Naive B cell (primary cell): Measurements from ENCODE around the gene GLG1. TPM values are rescaled to one million over a fixed set of nuclear protein-coding genes. Genes with fewer than 3 reads are reported as not detected.
A peak's percentile ranks its signal among the peaks of the same experiment; 100 is the strongest.

ENCODE experiments used
- ATAC-seq, 2 donors: fragments of 150-1000 bp; cut with Tn5 transposase; 2 replicates each; pipeline ENCODE4 v1.10.0; 2021; ENCODE audit warnings: low read depth in 2 of 2, mild to moderate bottlenecking in 2 of 2, moderate library complexity in 2 of 2
- DNase-seq: peaks from one replicate; pipeline ENCODE4 v3.0.0; 2022
- H3K27ac Mint-ChIP-seq, 6 donors: one replicate each; pipeline ENCODE4 v1.8.0; 2020 to 2022; ENCODE audit warnings: mild to moderate bottlenecking in 6 of 6, mixed read lengths in 6 of 6, moderate library complexity in 5 of 6, inconsistent platforms in 2 of 6
- H3K27me3 Mint-ChIP-seq, 3 donors: one replicate each; pipeline ENCODE4 v1.8.0; 2021 to 2022; ENCODE audit warnings: mixed read lengths in 3 of 3, mild to moderate bottlenecking in 1 of 3
- H3K36me3 Mint-ChIP-seq, 2 donors: one replicate each; pipeline ENCODE4 v1.8.0; 2020 to 2022; ENCODE audit warnings: mixed read lengths in 2 of 2, inconsistent platforms in 1 of 2, mild to moderate bottlenecking in 1 of 2
- H3K4me1 Mint-ChIP-seq, 3 donors: one replicate each; pipeline ENCODE4 v1.8.0; 2020 to 2022; ENCODE audit warnings: mixed read lengths in 3 of 3, inconsistent platforms in 1 of 3, mild to moderate bottlenecking in 1 of 3, moderate library complexity in 1 of 3
- H3K4me3 Mint-ChIP-seq, 8 donors: one replicate each; pipeline ENCODE4 v1.8.0; 2020 to 2022; ENCODE audit warnings: mild to moderate bottlenecking in 8 of 8, mixed read lengths in 8 of 8, moderate library complexity in 8 of 8, inconsistent platforms in 2 of 8
- H3K9me3 Mint-ChIP-seq, 7 donors: one replicate each; pipeline ENCODE4 v1.8.0; 2020 to 2022; ENCODE audit warnings: mixed read lengths in 7 of 7, mild to moderate bottlenecking in 5 of 7, inconsistent platforms in 2 of 7, moderate library complexity in 1 of 7
- polyA plus RNA-seq, 6 donors: library from polyadenylated mRNA; unstranded; fragments of 300-500 nt; fragmentation: Illumina TruSeq; gene quantifications; one replicate each; pipeline ENCODE4 v1.2.3, GENCODE V29; 2021; ENCODE audit warnings: low read depth in 6 of 6

GLG1 gene
- polyA plus RNA-seq, 6 donors from 2014 or later, result 71.4 to 112 (median 94.1) TPM

- H3K27ac Mint-ChIP-seq, result peak overlapping the region in 1 of 6 donors; percentile 32
- no peaks in the 10 kb centered on the region for H3K9me3 Mint-ChIP-seq
- H3K27me3 Mint-ChIP-seq, result no peaks in the 10 kb centered on the region
- H3K4me3 Mint-ChIP-seq, result no peak overlapping the region
- DNase-seq (no peak), ATAC-seq (no peak)
- peaks cover 11 to 24% of the 10 kb centered on the region in 2 donors for H3K36me3 Mint-ChIP-seq
- peaks cover 0 to 1% (median 0%) of the 10 kb centered on the region in 3 donors for H3K4me1 Mint-ChIP-seq
These were observed 113.9 kb downstream of the GLG1 start for GRCh38 chr16:74492976-74493375.

- no peak overlapping the region for H3K4me3 Mint-ChIP-seq
- no peak for DNase-seq
- no peak for ATAC-seq
- no peaks in the 10 kb centered on the region for H3K9me3 Mint-ChIP-seq
- H3K27ac Mint-ChIP-seq, result peak overlapping the region in 1 of 6 donors; percentile 76
- no peaks in the 10 kb centered on the region for H3K27me3 Mint-ChIP-seq
- peaks cover 11 to 25% of the 10 kb centered on the region in 2 donors for H3K36me3 Mint-ChIP-seq
- H3K4me1 Mint-ChIP-seq, result peaks cover 0 to 4% (median 0%) of the 10 kb centered on the region in 3 donors
These were observed 119.0 kb downstream of the GLG1 start for GRCh38 chr16:74487634-74488495.

GRCh38 chr16:74485916-74486315 is 121.0 kb downstream of the GLG1 start:
- Mint-ChIP-seq H3K9me3 (no peaks in the 10 kb centered on the region), H3K36me3 (peaks cover 7 to 33% of the 10 kb centered on the region in 2 donors), H3K4me1 (peaks cover 0 to 4% (median 0%) of the 10 kb centered on the region in 3 donors), H3K4me3 (no peak overlapping the region), H3K27ac (no peak overlapping the region), H3K27me3 (no peaks in the 10 kb centered on the region)
- DNase-seq (no peak), ATAC-seq (no peak)

- peak overlapping the region in 2 of 6 donors; percentile 34 to 37 for H3K27ac Mint-ChIP-seq
- no peak overlapping the region for H3K4me3 Mint-ChIP-seq
- DNase-seq (no peak), ATAC-seq (no peak)
- no peaks in the 10 kb centered on the region for H3K9me3 Mint-ChIP-seq
- peaks cover 10 to 28% of the 10 kb centered on the region in 2 donors for H3K36me3 Mint-ChIP-seq
- H3K4me1 Mint-ChIP-seq, result no peaks in the 10 kb centered on the region
- H3K27me3 Mint-ChIP-seq, result no peaks in the 10 kb centered on the region
These were observed 126.5 kb downstream of the GLG1 start for GRCh38 chr16:74480150-74481029.

GRCh38 chr16:74477226-74477625 is 129.7 kb downstream of the GLG1 start:
- H3K9me3 Mint-ChIP-seq, result no peaks in the 10 kb centered on the region
- no peaks in the 10 kb centered on the region for H3K27me3 Mint-ChIP-seq
- ATAC-seq (no peak), DNase-seq (no peak)
- H3K27ac Mint-ChIP-seq, result no peak overlapping the region
- no peak overlapping the region for H3K4me3 Mint-ChIP-seq
- H3K36me3 Mint-ChIP-seq, result peaks cover 11 to 19% of the 10 kb centered on the region in 2 donors
- no peaks in the 10 kb centered on the region for H3K4me1 Mint-ChIP-seq

- Mint-ChIP-seq H3K27me3 (no peaks in the 10 kb centered on the region), H3K4me3 (no peak overlapping the region), H3K27ac (no peak overlapping the region), H3K36me3 (peaks cover 11 to 19% of the 10 kb centered on the region in 2 donors), H3K4me1 (no peaks in the 10 kb centered on the region), H3K9me3 (no peaks in the 10 kb centered on the region)
- no peak for DNase-seq
- ATAC-seq, result no peak
These were observed 132.5 kb downstream of the GLG1 start for GRCh38 chr16:74474416-74474815.

GRCh38 chr16:74472540-74472939 is 134.4 kb downstream of the GLG1 start:
- Mint-ChIP-seq H3K4me1 (no peaks in the 10 kb centered on the region), H3K27ac (no peak overlapping the region)

GRCh38 chr16:74472010-74472409 is 134.9 kb downstream of the GLG1 start:
- peak overlapping the region in 2 of 6 donors; percentile 20 to 74 for H3K27ac Mint-ChIP-seq
- H3K27me3 Mint-ChIP-seq, result no peaks in the 10 kb centered on the region
- no peak overlapping the region for H3K4me3 Mint-ChIP-seq
- DNase-seq (no peak), ATAC-seq (no peak)
- no peaks in the 10 kb centered on the region for H3K4me1 Mint-ChIP-seq
- H3K36me3 Mint-ChIP-seq, result peaks cover 11 to 24% of the 10 kb centered on the region in 2 donors
- no peaks in the 10 kb centered on the region for H3K9me3 Mint-ChIP-seq

More at GRCh38 chr16:74472540-74472939, 134.4 kb downstream of the GLG1 start:
- Mint-ChIP-seq H3K36me3 (peaks cover 6 to 21% of the 10 kb centered on the region in 2 donors), H3K9me3 (no peaks in the 10 kb centered on the region), H3K27me3 (no peaks in the 10 kb centered on the region), H3K4me3 (no peak overlapping the region)
- DNase-seq (no peak), ATAC-seq (no peak)

GRCh38 chr16:74469946-74470478 is 136.9 kb downstream of the GLG1 start:
- Mint-ChIP-seq H3K27ac (peak overlapping the region in 1 of 6 donors; percentile 44), H3K4me1 (peaks cover 0 to 4% (median 0%) of the 10 kb centered on the region in 3 donors), H3K4me3 (no peak overlapping the region), H3K36me3 (peaks cover 12 to 22% of the 10 kb centered on the region in 2 donors), H3K9me3 (no peaks in the 10 kb centered on the region), H3K27me3 (no peaks in the 10 kb centered on the region)
- no peak for DNase-seq
- no peak for ATAC-seq

- Mint-ChIP-seq H3K27ac (no peak overlapping the region), H3K4me1 (peaks cover 5 to 14% (median 6%) of the 10 kb centered on the region in 3 donors), H3K27me3 (no peaks in the 10 kb centered on the region)
These were observed 137.9 kb downstream of the GLG1 start for GRCh38 chr16:74468807-74469525.

GRCh38 chr16:74466872-74467271 is 140.0 kb downstream of the GLG1 start:
- H3K4me1 Mint-ChIP-seq, result peaks cover 8 to 23% (median 11%) of the 10 kb centered on the region in 3 donors
- no peaks in the 10 kb centered on the region for H3K27me3 Mint-ChIP-seq
- no peak overlapping the region for H3K4me3 Mint-ChIP-seq
- DNase-seq (no peak), ATAC-seq (no peak)
- H3K27ac Mint-ChIP-seq, result peak overlapping the region in 3 of 6 donors; percentile 3 to 94 (median 16)
- no peaks in the 10 kb centered on the region for H3K9me3 Mint-ChIP-seq
- peaks cover 17 to 20% of the 10 kb centered on the region in 2 donors for H3K36me3 Mint-ChIP-seq

More at GRCh38 chr16:74468807-74469525, 137.9 kb downstream of the GLG1 start:
- DNase-seq (no peak), ATAC-seq (no peak)
- peaks cover 12 to 20% of the 10 kb centered on the region in 2 donors for H3K36me3 Mint-ChIP-seq
- no peaks in the 10 kb centered on the region for H3K9me3 Mint-ChIP-seq
- H3K4me3 Mint-ChIP-seq, result no peak overlapping the region

- Mint-ChIP-seq H3K27ac (peak overlapping the region; percentile 9 to 94 (median 31)), H3K4me3 (no peak overlapping the region), H3K4me1 (peaks cover 8 to 23% (median 11%) of the 10 kb centered on the region in 3 donors), H3K36me3 (peaks cover 23 to 24% of the 10 kb centered on the region in 2 donors), H3K9me3 (no peaks in the 10 kb centered on the region), H3K27me3 (no peaks in the 10 kb centered on the region)
- no peak for DNase-seq
- no peak for ATAC-seq
These were observed 140.8 kb downstream of the GLG1 start for GRCh38 chr16:74465851-74466685.
